ENCODE data around the gene COL4A5.

- TF ChIP-seq CTCF (IDR thresholded peaks at IDR 0.05; ENCODE audit: low read length) (no peak), EZH2 (IDR thresholded peaks at IDR 0.05; ENCODE audit: borderline replicate concordance, low read length) (no peak)
Measured at GRCh38 chrX:108704839-108705238, 265.2 kb downstream of the COL4A5 start.
